ENCODE data around the gene TFCP2L1. TPM values are rescaled to one million over a fixed set of nuclear protein-coding genes. Genes with fewer than 3 reads are reported as not detected.
"Not testable (repeated sequence)": the region's sequence is repeated elsewhere in the genome, so short reads cannot be mapped to it uniquely, and the experiment has no call there.

Gene TFCP2L1, protein sequence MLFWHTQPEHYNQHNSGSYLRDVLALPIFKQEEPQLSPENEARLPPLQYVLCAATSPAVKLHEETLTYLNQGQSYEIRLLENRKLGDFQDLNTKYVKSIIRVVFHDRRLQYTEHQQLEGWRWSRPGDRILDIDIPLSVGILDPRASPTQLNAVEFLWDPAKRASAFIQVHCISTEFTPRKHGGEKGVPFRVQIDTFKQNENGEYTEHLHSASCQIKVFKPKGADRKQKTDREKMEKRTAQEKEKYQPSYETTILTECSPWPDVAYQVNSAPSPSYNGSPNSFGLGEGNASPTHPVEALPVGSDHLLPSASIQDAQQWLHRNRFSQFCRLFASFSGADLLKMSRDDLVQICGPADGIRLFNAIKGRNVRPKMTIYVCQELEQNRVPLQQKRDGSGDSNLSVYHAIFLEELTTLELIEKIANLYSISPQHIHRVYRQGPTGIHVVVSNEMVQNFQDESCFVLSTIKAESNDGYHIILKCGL
- total RNA-seq = not detected in 2 replicates
- long read RNA-seq = 0 reads

DNA sequence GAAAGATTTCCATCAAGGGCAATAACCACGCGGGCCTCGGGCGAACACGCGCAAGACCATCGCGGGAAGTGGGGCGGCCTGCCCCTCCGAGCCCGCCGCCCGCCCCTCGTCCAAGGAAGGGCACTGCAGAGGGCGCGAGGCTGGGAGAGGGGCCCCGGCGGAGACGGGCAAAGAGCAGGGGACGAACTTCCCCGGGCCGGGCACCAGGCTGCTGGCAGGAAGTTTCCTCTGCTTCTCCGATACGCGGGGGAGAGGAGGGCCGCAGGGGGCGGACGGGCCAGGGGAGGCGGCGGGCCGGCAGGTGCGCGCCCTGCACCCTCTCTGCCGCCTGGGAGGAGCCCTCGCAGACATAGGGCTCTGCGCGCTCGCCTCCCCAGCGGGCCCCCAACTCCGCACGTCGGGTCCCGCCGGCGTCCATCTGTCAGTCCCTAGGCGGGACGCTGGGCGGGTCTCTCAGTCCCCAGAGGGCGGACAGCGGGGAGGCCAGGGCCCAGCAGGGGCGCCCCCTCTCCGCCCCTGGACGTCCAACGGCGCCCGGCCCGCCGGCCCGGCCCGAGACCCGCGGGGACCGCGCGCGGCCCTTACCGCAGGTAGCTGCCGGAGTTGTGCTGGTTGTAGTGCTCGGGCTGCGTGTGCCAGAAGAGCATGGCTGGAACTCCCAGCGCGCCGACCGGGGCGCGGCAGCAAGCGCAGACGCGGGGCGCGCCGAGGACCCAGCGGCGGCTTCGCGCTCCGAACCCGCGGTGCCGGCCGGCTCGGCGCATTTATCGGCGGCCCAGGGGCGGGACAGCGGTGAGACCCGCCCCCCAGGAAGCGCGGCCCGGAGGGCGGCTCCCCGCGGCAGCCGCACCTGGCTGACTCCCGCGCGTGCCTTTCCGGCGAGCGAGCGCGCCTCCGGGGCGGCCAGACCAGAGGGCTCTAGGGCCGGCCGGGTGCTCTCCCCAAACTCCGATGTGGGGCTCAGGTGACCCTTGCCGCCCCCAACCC, at the start of gene TFCP2L1:
Gene TFCP2L1 (minus strand): TSS at position 740 of the 987 bp plus-strand sequence. CDS start 93 bp downstream, at position 647.
- peak within 1 kb of the TSS; percentile 63 for H3K4me3 Mint-ChIP-seq (ENCODE audit: unreplicated experiment)
- H3K4me1 Mint-ChIP-seq (ENCODE audit: unreplicated experiment) = peaks cover 9% of the 10 kb centered on the region
- TF ChIP-seq, protein P1, sequence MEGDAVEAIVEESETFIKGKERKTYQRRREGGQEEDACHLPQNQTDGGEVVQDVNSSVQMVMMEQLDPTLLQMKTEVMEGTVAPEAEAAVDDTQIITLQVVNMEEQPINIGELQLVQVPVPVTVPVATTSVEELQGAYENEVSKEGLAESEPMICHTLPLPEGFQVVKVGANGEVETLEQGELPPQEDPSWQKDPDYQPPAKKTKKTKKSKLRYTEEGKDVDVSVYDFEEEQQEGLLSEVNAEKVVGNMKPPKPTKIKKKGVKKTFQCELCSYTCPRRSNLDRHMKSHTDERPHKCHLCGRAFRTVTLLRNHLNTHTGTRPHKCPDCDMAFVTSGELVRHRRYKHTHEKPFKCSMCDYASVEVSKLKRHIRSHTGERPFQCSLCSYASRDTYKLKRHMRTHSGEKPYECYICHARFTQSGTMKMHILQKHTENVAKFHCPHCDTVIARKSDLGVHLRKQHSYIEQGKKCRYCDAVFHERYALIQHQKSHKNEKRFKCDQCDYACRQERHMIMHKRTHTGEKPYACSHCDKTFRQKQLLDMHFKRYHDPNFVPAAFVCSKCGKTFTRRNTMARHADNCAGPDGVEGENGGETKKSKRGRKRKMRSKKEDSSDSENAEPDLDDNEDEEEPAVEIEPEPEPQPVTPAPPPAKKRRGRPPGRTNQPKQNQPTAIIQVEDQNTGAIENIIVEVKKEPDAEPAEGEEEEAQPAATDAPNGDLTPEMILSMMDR (IDR thresholded peaks at IDR 0.05) = no peak
- H3K27ac Mint-ChIP-seq (ENCODE audit: unreplicated experiment) = no peak within 1 kb of the TSS
- peak; percentile 72 for DNase-seq (ENCODE audit: extremely low spot score, unreplicated experiment)
- H3K36me3 Mint-ChIP-seq (ENCODE audit: unreplicated experiment) = no peaks in the 10 kb centered on the region
- H3K9me3 Mint-ChIP-seq (ENCODE audit: unreplicated experiment) = no peaks in the 10 kb centered on the region
- H3K27me3 Mint-ChIP-seq (ENCODE audit: unreplicated experiment) = peaks cover 60% of the 10 kb centered on the region

DNA sequence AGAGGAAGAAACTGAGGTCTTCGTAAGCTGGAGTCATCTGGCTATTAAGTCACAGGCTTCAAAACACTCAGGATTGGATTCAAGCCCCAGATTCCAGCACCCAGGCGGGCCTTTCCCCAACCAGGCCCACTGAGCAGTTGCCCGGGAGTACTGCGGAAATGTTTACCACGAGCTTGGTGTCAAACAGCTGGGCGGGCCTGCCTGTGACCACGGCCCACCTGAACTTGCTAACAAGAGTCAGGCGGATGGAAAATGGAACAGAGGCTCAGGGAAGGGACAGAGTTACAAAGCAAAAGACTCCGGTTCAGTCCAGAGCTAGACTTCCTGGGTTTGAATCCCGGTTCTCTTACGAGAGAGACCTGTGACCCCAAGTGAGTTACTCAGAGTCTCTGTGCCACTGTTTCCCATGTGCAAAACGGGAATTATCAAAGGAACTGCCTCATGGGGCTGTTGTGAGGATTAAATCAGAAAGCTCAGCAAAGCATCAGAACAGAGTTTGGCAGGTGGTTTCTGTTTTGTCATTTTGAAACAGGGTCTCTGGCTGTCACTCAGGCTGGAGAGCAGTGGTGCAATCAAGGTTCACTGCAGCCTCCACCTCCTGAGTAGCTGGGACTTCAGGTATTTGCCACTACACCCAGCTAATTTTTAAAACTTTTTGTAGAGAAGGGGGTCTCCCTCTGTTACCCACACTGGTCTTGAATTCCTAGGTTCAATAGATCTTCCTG, 49.0 kb upstream of the TFCP2L1 start:
- Mint-ChIP-seq H3K27me3 (ENCODE audit: unreplicated experiment) (peaks cover 9% of the 10 kb centered on the region), H3K27ac (ENCODE audit: unreplicated experiment) (no peak overlapping the region), H3K4me3 (ENCODE audit: unreplicated experiment) (no peak overlapping the region), H3K36me3 (ENCODE audit: unreplicated experiment) (no peaks in the 10 kb centered on the region), H3K9me3 (ENCODE audit: unreplicated experiment) (no peaks in the 10 kb centered on the region), H3K4me1 (ENCODE audit: unreplicated experiment) (no peaks in the 10 kb centered on the region)
- no peak for DNase-seq (ENCODE audit: extremely low spot score, unreplicated experiment)
- TF ChIP-seq, protein P1 (IDR thresholded peaks at IDR 0.05) = no peak

DNA sequence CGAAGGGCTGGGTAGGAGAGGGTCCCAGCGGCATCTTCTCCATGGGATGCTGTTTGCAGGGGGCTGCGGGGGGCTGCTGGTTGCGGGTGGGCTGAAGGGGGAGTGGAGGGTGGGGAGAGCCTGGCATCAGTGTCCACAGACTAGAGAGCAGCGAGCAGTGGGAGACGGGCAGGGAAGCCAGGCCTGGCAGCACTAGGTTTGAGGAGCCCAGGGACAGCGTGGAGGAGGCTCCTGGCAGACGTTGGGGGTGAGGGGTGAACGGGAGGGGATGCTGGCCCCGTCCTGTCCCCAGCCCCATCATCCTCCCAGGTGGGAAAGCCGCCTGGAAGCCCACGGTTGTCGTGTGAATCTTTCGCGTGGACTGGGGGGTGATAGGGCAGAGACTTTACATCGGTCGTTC, 48.2 kb upstream of the TFCP2L1 start:
- H3K9me3 Mint-ChIP-seq (ENCODE audit: unreplicated experiment) = no peaks in the 10 kb centered on the region
- no peaks in the 10 kb centered on the region for H3K4me1 Mint-ChIP-seq (ENCODE audit: unreplicated experiment)
- DNase-seq (ENCODE audit: extremely low spot score, unreplicated experiment) = no peak
- H3K36me3 Mint-ChIP-seq (ENCODE audit: unreplicated experiment) = no peaks in the 10 kb centered on the region
- peaks cover 15% of the 10 kb centered on the region for H3K27me3 Mint-ChIP-seq (ENCODE audit: unreplicated experiment)
- no peak overlapping the region for H3K4me3 Mint-ChIP-seq (ENCODE audit: unreplicated experiment)
- H3K27ac Mint-ChIP-seq (ENCODE audit: unreplicated experiment) = no peak overlapping the region
- TF ChIP-seq, protein P1 (IDR thresholded peaks at IDR 0.05) = no peak

DNA sequence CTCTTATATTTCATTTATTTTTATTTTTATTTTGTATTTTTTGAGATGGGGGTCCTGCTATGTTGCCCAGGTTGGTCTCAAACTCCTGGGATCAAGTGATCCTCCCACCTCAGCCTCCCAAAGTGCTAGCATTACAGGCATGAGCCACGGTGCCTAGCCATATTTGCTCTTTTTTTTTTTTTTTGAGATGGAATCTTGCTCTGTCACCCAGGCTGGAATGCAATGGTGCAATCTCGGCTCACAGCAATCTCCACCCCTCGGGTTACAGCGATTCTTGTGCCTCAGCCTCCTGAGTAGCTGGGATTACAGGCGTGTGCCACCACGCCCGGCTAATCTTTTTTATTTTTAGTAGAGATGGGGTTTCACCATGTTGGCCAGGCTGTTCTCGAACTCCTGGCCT, 46.3 kb upstream of the TFCP2L1 start:
- not testable (repeated sequence) for H3K4me1 Mint-ChIP-seq (ENCODE audit: unreplicated experiment); H3K4me3 Mint-ChIP-seq (ENCODE audit: unreplicated experiment); H3K36me3 Mint-ChIP-seq (ENCODE audit: unreplicated experiment); H3K9me3 Mint-ChIP-seq (ENCODE audit: unreplicated experiment); H3K27ac Mint-ChIP-seq (ENCODE audit: unreplicated experiment)
- peaks cover 18% of the 10 kb centered on the region for H3K27me3 Mint-ChIP-seq (ENCODE audit: unreplicated experiment)
- peak; percentile 65 for DNase-seq (ENCODE audit: extremely low spot score, unreplicated experiment)

DNA sequence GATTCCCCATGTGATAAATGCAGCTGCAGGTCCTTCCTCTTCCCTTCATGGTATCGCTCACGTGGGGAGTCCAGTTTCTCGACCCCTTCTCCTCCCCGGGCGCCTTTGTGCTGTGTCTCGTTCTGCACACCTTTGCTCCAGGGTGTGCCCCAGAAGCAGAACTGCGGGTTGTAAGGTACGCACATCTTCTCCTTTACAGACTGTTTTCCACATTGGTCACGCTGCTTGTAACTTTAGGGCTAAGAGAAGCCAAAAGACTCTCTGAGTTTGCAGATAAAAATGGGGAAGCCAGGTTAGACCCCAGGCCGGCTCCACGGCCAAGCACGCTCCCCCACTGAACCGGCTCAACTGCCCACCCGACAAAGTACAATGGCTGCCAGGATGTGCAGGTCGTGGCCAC, 45.9 kb upstream of the TFCP2L1 start:
- Mint-ChIP-seq H3K27ac (ENCODE audit: unreplicated experiment) (no peak overlapping the region), H3K36me3 (ENCODE audit: unreplicated experiment) (no peaks in the 10 kb centered on the region), H3K27me3 (ENCODE audit: unreplicated experiment) (peaks cover 22% of the 10 kb centered on the region), H3K4me1 (ENCODE audit: unreplicated experiment) (no peaks in the 10 kb centered on the region), H3K9me3 (ENCODE audit: unreplicated experiment) (no peaks in the 10 kb centered on the region), H3K4me3 (ENCODE audit: unreplicated experiment) (no peak overlapping the region)
- TF ChIP-seq, protein P1 (IDR thresholded peaks at IDR 0.05) = no peak
- peak; percentile 75 for DNase-seq (ENCODE audit: extremely low spot score, unreplicated experiment)
